Fibroblast of skin of left biceps (primary cell): ENCODE data around the gene C4orf50.
"Not testable (repeated sequence)": the region's sequence is repeated elsewhere in the genome, so short reads cannot be mapped to it uniquely, and the experiment has no call there.

Source experiments
- DNase-seq, 2 experiments: peaks; one replicate each; pipeline ENCODE4 v3.0.0-alpha.2; 2013; ENCODE audit warnings: low read depth in 2 of 2

C4orf50 gene

GRCh38 chr4:5969336-5969735 is 48.9 kb downstream of the C4orf50 start:
- no peak for DNase-seq

- no peak for DNase-seq
Measured at GRCh38 chr4:5968246-5968645, 50.0 kb downstream of the C4orf50 start.

- no peak for DNase-seq
Measured at GRCh38 chr4:5967783-5968182, 50.4 kb downstream of the C4orf50 start.

GRCh38 chr4:5965225-5965624 is 53.0 kb downstream of the C4orf50 start:
- DNase-seq = no peak

- no peak for DNase-seq
Measured at GRCh38 chr4:5964030-5964429, 54.2 kb downstream of the C4orf50 start.

- no peak for DNase-seq
Measured at GRCh38 chr4:5963611-5964010, 54.6 kb downstream of the C4orf50 start.

- DNase-seq = no peak
Measured at GRCh38 chr4:5962416-5962815, 55.8 kb downstream of the C4orf50 start.

GRCh38 chr4:5960252-5960880 is 57.9 kb downstream of the C4orf50 start:
- no peak for DNase-seq

- DNase-seq = no peak
Measured at GRCh38 chr4:5959211-5959982, 58.8 kb downstream of the C4orf50 start.

- no peak for DNase-seq
Measured at GRCh38 chr4:5958199-5958735, 60.0 kb downstream of the C4orf50 start.

- DNase-seq = no peak
Measured at GRCh38 chr4:5957076-5957475, 61.2 kb downstream of the C4orf50 start.

- no peak for DNase-seq
Measured at GRCh38 chr4:5956285-5957021, 61.8 kb downstream of the C4orf50 start.

GRCh38 chr4:5955856-5956255 is 62.4 kb downstream of the C4orf50 start:
- no peak for DNase-seq

- no peak for DNase-seq
Measured at GRCh38 chr4:5955201-5955821, 62.9 kb downstream of the C4orf50 start.

GRCh38 chr4:5954056-5954760 is 64.0 kb downstream of the C4orf50 start:
- no peak for DNase-seq

GRCh38 chr4:5952975-5953951 is 65.0 kb downstream of the C4orf50 start:
- no peak for DNase-seq

- DNase-seq = no peak
Measured at GRCh38 chr4:5952286-5952974, 65.8 kb downstream of the C4orf50 start.

- not testable (repeated sequence) for DNase-seq
Measured at GRCh38 chr4:5946653-5947052, 71.6 kb downstream of the C4orf50 start.

- no peak for DNase-seq
Measured at GRCh38 chr4:5945936-5946335, 72.3 kb downstream of the C4orf50 start.

- no peak for DNase-seq
Measured at GRCh38 chr4:5945171-5945570, 73.1 kb downstream of the C4orf50 start.
